HG03565 (cell line): ENCODE measurements around the gene PGK2.
"Not testable (repeated sequence)": the region's sequence is repeated elsewhere in the genome, so short reads cannot be mapped to it uniquely, and the experiment has no call there.

Experiments
- ATAC-seq: cut with Tn5 transposase; IDR thresholded peaks from one replicate; pipeline ENCODE4 v1.9.1; 2021; ENCODE audit warnings: mild to moderate bottlenecking, moderate library complexity; ENCODE audit not compliant: unreplicated experiment

The PGK2 gene

DNA sequence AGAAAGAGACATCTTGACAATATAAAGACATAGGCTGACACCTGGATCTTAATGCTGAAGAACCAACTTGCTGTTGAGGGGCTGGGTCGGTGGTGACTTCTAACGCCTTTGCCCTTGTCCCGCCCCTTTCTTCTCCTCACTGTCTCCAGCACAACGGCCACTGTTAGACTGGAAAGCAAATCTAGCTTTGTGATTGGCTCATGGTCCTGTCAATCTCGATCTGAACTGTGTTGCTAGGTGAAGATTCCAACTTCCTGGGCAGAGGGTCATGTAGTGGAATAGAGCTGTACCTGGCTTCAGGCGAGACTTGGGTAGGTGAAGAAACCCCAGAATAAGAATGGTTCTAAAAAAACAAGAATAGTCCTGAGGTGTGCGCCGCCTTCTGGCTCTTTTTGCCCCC is at the start of gene PGK2:
TSS of gene PGK2 (minus strand) at position 110 of the 400 bp plus-strand sequence. CDS start at position 12, 98 bp downstream.
- ATAC-seq, result no peak

DNA sequence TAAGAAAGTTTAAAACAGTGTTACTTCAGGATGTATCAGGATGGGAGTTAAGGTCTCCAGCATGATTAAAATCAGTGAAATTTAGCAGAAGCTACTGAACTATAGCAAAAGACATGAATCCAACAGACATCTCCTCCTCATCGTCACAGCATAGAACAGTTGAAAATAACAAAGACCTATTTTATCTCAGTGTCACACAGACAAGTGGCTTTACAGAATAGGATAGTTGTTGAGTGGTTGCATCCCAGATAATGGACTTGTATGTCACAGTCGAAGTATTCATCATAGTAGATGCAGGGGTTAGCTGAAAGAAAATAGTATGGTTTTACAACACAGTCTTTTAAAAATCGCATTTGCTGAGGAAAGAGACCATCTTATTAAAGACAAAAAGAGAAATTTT is 48.1 kb upstream of the PGK2 start:
- no peak for ATAC-seq

DNA sequence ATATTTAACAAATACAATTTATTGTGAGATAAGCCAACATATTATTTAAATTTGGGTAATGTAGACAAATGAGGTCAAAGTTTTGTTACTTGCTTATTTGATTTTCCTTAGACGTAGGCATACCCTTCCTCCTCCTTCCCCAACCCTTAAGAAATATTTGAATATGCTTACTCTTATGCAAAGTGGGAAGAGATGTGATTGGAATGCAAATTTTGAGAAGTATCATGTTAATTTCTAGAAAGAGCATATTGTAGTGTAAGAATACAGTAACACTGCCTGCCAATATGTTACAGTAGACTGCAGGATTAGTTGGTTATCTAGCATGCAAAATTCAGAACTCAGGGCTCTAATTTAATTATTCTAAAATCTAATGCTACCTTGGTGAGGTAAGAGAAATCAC is 46.3 kb upstream of the PGK2 start:
- no peak for ATAC-seq

DNA sequence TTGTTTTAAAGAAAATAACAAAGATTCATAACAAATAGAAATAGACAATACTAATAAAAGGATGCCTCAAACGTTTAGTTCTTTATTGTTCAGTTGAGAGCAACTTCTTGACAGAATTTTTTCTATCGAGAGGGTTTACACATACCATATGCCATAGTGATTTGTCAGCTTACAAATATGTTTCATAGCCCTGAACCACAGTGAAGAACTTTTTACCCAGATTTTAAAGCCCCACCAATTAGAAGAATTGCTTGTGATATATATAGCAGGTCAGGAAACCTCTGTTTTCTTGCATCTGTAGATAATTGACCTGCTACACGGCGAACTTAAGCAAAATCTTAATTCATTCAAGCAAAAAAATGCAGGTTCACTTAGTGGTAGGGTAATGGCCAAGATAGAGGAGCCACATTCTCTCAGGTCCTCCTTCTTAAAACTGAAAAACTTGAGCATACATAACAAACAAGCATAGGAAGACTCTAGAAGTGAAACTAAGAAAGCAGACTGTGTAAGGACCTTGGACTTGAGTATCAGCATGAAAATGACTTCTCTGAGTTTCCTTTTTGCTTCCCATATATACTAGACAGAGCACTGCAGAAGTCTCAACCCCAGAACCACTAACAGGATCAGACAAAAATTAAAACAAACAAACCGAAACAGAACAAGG is 39.8 kb upstream of the PGK2 start:
- ATAC-seq, result peak; percentile 85

DNA sequence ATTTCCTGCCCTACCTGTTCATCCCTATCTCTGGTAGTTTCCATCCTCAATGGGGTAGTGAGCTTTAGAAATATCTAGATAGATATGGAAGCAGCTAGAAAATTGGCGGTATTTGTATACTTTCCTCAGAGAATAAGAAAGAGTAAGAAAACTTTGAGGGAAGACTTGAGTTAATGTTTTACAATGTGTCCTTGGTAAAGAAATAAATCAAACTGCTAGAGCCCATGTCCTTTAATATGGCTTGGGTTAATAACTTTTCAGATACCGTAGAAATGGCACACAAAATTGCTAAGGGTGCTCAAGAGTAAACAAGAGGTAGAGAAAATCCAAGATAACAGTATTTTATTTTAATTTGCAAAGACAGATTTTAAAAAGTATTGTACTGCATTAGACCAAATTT is 28.1 kb upstream of the PGK2 start:
- ATAC-seq, result no peak

DNA sequence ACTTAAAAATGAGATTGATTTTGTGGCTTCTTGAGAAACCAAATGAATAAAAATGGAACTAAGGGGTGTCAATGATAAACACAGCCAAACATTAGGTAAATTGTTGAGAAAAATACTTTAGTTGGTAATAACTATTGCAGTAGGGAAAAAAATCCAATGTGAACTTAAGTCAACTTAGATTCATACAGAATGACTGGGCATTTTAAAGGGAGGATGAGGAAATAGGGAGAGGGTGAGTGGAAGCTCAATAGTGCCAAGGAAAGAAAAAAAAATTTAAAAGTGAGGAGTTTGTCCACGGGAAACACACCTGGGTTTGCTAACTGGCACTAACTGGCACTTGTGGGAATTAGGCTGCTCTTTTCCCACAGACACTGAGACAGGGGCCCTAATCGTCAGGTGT is 26.2 kb upstream of the PGK2 start:
- ATAC-seq, result no peak

DNA sequence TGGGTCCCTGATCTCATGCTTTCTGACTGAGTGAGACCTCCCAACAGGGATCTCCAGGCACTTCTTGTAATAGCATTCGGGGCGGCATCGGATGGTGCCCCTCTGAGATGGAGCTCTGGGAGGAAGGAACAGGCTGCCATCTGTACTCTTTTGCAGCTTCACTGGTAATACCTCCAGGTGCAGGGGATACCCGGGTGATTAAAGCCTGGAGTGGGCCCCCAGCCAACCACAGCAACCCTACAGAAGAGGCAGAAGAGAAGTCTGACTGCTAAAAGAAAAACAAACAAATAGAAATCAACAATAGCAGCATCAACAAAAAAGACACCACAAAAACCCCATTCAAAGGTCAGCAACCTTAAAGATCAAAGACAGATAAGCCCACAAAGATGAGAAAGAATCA is 19.1 kb upstream of the PGK2 start:
- ATAC-seq, result no peak

DNA sequence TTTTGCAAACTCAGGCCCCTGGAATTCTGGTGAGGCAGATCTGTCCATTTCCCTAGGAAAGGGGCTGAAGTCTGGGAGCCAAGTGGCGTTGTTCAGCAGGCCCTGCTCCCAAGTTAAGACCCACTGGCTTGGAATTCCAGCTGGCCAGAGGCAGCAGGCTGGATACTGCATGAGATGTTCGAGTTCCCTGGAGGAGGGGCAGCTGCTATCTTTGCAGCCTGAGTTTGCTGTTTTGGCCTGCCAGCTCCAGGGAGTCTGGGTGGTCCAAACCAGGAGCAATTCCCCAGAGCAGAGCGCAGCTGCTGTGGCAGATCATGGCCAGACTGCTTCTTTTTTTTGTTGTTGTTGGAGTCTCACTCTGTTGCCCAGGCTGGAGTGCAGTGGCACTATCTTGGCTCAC is 18.2 kb upstream of the PGK2 start:
- no peak for ATAC-seq

DNA sequence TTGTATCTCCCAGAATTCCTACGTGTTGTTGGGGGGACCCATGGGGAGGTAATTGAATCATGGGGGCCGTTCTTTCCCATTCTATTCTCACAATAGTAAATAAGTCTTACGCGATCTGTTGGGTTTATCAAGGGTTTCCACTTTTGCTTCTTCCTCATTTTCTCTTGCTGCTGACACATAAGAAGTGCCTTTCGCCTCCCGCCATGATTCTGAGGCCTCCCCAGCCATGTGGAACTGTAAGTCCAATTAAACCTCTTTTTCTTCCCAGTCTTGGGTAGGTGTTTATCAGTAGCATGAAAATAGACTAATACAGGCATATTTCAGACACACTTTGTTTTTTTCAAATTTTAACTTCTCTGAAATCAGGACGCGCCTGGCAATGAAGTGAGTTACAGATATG is 14.4 kb upstream of the PGK2 start:
- no peak for ATAC-seq

DNA sequence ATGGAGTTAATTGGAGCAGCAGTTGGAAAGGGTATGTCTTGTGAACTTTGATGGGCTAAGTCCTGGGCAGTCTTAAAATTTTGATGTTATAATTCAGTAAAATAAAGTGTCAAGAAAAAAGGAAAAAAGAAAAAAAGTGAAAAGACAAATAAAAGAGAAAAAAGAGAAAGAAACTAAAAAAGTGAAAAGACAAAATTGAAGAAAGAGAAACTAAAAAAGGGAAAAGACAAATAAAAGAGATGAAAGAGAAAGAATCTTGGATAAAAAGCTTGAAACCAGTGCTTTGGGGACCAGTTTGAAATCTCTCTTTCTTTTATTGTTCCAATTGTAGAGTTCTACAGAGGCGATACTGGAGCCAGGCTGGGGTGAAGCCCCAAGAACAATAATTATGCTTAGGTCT is 12.0 kb upstream of the PGK2 start:
- ATAC-seq, result no peak

DNA sequence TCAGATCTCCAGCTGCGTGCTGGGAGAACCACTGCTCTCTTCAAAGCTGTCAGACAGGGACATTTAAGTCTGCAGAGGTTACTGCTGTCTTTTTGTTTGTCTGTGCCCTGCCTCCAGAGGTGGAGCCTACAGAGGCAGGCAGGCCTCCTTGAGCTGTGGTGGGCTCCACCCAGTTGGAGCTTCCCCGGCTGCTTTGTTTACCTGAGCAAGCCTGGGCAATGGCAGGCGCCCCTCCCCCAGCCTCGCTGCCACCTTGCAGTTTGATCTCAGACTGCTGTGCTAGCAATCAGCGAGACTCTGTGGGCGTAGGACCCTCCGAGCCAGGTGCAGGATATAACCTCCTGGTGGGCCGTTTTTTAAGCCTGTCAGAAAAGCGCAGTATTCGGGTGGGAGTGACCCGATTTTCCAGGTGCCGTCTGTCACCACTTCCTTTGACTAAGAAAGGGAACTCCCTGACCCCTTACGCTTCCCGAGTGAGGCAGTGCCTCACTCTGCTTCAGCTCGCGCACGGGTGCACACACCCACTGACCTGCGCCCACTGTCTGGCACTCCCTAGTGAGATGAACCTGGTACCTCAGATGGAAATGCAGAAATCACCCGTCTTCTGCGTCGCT is 9.9 kb upstream of the PGK2 start:
- ATAC-seq, result not testable (repeated sequence)

DNA sequence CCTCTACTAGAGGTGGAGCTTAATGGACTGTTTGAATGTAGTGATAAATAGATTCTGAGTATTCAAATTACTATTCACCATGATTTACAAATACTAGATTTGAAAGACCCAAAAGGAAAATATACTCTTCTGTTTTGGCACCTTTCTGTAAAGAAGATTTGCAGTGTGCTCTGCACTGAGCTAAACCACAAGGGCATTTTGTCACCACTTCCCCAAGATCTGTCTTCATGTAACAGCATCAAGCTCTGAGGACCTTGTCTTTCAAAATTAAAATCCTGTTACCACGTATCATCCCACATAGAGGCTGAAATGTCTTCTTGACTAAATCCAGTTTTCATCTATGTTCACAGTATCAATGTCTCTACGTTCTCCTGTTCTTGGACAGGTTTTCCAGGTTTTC is 3.3 kb upstream of the PGK2 start:
- no peak for ATAC-seq

DNA sequence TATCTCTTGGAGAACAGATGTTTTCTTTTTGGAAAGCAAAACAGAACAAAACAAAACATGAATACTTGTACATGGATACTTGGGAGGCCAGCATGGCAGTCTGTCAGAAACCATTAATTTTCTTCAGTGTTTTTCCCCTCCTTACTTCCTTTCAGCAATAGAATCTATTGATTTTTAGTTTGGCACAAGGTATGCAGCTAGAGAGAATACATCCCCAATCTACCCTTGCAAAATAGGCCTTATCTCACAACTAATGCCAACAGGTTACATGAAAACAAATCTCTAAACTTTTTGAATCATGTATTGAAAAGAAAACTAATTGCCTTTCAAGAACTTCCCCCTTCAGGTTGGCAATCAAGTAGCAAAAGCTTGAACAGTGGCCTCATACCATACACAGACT is 2.8 kb downstream of the PGK2 start:
- no peak for ATAC-seq

DNA sequence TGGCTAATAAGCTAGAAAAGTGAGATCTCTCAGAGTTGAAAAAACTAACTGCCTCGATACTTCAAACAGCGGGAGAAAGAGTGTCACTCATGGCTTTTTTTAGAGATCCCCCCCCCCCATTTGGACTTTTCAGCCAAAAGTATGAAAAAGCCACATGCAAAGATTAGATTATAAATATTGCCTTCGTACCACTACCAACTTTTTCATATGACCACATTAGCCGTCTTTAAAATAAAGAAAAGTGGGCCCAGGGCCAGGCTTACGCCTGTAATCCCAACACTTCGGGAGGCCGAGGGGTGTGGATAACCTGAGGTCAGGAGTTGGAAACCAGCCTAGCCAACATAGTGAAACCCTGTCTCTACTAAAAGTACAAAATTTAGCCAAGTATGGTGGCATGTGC is 4.4 kb downstream of the PGK2 start:
- no peak for ATAC-seq

DNA sequence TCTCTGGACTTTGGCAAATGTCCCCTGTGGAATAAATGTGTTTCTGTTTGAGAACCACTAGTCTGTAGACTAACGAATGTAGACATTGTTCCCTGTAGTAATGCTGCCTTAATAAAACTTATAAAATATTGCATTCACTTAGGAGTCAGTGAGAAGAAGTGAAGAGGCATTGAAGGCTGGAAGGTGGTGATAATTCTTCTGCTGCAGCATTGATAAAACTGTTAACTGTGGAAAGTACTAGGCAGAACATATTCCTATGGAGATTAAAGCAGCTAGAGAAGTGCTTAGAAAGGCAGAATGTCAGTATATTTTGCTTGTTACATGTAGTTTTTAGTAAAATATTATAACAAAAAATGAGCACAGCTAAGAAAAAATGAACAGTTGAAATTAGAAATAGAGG is 4.8 kb downstream of the PGK2 start:
- no peak for ATAC-seq

DNA sequence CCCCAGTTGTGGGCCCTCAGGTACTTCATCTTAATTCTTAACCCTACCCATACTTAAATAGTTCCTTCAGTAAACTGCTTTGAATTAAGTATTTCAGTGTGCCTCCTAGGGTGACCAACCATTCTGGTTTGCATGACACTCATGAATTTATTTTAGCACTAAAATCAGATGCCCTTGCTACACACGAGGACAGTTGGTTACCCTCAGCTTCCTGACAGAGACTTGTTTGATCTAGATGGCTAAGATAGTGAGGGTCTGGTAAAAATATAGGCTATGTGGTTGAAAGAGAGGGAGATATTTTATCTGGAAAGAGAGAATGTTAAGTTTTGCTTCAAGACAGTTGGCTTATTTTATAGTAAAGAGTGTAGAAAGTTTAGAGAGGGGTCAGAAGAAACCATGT is 10.6 kb downstream of the PGK2 start:
- ATAC-seq, result no peak

DNA sequence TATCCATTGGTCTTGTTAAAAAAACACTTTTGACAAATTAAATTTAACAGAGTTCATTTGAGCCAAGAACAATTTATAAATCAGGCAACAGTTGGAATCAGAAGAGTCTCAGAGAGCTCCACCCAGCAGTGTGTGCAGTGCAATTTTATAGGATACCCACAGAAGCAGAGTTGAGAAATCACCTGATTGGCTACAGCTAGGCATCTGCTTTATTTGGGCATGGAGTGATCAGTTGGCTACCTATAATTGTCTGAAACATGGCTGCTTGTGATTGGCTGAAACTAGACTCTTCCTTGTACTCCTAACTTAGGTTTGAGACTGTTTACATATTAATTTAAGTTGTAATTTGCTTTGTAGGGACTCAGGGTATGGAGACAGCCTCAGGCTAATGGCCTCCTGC is 12.0 kb downstream of the PGK2 start:
- no peak for ATAC-seq

DNA sequence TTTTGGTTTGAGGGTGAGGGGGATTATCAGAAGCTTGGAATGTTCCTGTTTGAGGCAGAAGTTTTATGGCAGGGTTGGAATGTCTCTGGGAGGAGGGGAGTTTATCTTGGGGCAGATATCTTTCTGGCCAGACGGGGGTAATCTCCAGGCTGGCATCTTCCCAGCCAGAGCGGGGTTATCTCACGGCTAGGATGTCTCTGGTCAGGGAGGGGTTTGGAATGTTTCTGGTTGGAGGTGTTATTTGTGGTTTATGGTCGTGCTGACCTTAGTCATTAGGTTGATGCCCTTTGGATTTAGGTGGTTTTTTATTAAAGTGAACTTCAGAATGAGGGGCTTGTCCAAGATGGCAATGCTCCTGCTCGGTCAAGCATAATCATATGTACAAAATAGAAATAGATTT is 14.8 kb downstream of the PGK2 start:
- no peak for ATAC-seq

DNA sequence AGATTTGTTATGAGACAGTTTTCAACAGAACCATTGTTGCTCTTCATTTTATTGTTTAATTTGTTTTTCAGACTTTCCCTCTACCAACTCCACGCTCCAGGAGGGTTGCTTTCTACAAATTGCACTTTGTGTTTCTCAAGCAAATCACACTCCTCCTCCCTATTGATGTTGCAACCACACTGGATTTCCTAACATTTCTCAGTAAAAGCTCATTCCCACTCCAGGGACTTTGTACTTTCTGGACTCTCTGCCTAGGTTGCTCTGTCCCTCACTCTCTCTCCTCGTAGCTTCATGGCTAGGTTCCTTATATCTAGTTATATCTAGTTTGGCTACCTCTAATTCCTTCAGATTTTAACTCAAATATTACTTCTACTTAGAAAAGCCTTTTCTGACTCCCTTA is 20.3 kb downstream of the PGK2 start:
- no peak for ATAC-seq

DNA sequence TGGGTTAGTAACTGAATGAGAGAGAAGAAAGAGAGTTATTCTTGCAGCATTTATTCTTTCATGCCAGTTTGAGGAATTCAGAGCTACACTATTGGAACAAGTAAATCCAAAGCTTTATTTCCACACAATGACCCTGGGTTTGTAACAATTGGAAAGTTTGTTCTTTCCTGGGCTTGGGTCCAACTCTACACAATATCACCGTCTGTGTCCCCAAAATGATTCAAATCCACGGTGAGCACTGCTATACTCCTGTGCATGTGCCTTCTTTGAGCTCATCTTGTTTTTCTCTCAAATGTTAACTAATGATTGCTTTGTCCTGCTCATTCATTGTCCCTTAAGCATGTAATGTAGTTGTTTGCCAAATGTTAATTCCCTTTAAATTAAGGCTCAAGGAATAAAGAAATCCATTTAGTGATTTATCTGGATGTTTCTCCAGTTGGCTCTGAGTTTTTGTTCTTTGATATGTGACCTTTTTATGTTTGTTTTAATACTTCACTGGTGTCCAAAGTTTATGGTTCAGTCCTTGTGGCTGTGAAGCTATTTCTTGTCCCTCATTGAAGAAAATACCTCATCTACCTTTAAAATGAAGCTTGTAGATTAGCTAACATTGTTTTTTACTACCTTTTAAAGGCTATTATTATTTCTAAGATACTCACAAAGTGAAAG is 22.4 kb downstream of the PGK2 start:
- no peak for ATAC-seq

DNA sequence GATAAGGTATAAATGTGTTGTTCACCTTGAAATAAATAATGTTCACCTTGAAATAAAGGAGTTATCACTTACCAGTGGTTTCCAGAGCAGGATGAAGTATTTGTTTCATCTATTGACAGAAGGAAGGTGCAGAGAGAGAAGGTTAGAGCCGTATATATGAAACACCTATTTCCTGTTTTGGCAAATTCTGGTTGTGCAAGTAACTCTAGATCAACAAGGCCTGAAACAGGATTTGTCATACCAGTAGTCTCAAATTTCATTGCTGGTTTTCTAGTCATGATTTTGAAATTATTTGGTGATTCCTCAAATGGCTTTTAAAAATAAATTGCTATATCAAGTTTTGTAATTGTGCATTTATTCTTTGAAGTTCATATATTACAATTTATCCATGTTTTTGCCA is 42.8 kb downstream of the PGK2 start, which contains the start of gene CRISP3:
TSS of gene CRISP3 (minus strand) at position 130 of the 400 bp plus-strand sequence. CDS start at position 109, 21 bp downstream.
- ATAC-seq, result no peak

DNA sequence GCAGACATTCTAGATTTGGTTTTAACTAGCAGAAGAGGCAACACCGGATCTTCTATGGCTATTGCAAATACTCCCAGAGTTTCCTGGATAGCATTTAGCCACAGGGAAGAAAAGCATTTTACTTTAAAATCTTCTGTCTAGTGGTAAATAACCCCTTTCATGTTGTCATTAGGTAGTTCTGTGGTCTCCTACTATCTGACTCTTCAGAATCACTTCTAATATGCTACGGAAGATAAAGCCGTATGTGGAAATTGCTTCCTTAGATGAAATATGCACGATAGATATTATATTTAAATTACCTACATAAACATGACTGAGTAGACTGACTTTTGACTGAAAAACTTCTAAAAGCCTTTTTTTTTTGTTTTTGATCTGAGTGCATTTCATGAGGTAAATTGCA is 43.7 kb downstream of the PGK2 start:
- no peak for ATAC-seq
